ENCODE results near the gene ELP1. TPM values are rescaled to one million over a fixed set of nuclear protein-coding genes. Genes with fewer than 3 reads are reported as not detected.
"Not testable (repeated sequence)": the region's sequence is repeated elsewhere in the genome, so short reads cannot be mapped to it uniquely, and the experiment has no call there.

ELP1 gene
- total and polyA plus RNA-seq, 5 donors from 2014 or later, result 13.7 to 24.9 (median 20.0) TPM

GRCh38 chr9:108921200-108921599, 12.7 kb downstream of the ELP1 start:
- H3K4me3 ChIP-seq (ENCODE audit: low read depth, low read length), result no peak overlapping the region
- Mint-ChIP-seq H3K4me3 (no peak overlapping the region), H3K4me1 (peaks cover 0 to 5% (median 1%) of the 10 kb centered on the region in 4 donors), H3K27ac (no peak overlapping the region), H3K9me3 (no peaks in the 10 kb centered on the region), H3K36me3 (peaks cover 60% of the 10 kb centered on the region), H3K27me3 (no peaks in the 10 kb centered on the region)
- H3K27me3 ChIP-seq (ENCODE audit: control insufficient read depth, insufficient read depth, low read length), result no peaks in the 10 kb centered on the region
- H3K9me3 ChIP-seq (ENCODE audit: control insufficient read depth in 2 of 2, low read length in 2 of 2), result no peaks in the 10 kb centered on the region
- H3K36me3 ChIP-seq (ENCODE audit: control insufficient read depth, insufficient read depth, low read length), result peaks cover 91% of the 10 kb centered on the region
- no peaks in the 10 kb centered on the region for H3K4me1 ChIP-seq (ENCODE audit: control insufficient read depth, insufficient read depth, low read length, poor library complexity, severe bottlenecking)
- no peak overlapping the region for H3K27ac ChIP-seq (ENCODE audit: insufficient read depth, low read length, poor library complexity, severe bottlenecking)
- DNase-seq (no peak), ATAC-seq (ENCODE audit: low read depth in 2 of 2) (no peak)

GRCh38 chr9:108920401-108920800, 13.5 kb downstream of the ELP1 start:
- not testable (repeated sequence) for H3K4me1 ChIP-seq (ENCODE audit: control insufficient read depth, insufficient read depth, low read length, poor library complexity, severe bottlenecking); H3K27ac Mint-ChIP-seq; H3K27me3 Mint-ChIP-seq; DNase-seq; ATAC-seq (ENCODE audit: low read depth in 2 of 2); H3K4me3 Mint-ChIP-seq; H3K9me3 Mint-ChIP-seq; H3K4me1 Mint-ChIP-seq; H3K9me3 ChIP-seq (ENCODE audit: control insufficient read depth in 2 of 2, low read length in 2 of 2); H3K27me3 ChIP-seq (ENCODE audit: control insufficient read depth, insufficient read depth, low read length); H3K27ac ChIP-seq (ENCODE audit: insufficient read depth, low read length, poor library complexity, severe bottlenecking); H3K4me3 ChIP-seq (ENCODE audit: low read depth, low read length)
- peaks cover 60% of the 10 kb centered on the region for H3K36me3 Mint-ChIP-seq
- H3K36me3 ChIP-seq (ENCODE audit: control insufficient read depth, insufficient read depth, low read length), result peaks cover 90% of the 10 kb centered on the region

GRCh38 chr9:108919517-108919916, 14.4 kb downstream of the ELP1 start:
- H3K27ac ChIP-seq (ENCODE audit: insufficient read depth, low read length, poor library complexity, severe bottlenecking), result no peak overlapping the region
- ATAC-seq (ENCODE audit: low read depth in 2 of 2), result no peak
- H3K27me3 ChIP-seq (ENCODE audit: control insufficient read depth, insufficient read depth, low read length), result no peaks in the 10 kb centered on the region
- no peaks in the 10 kb centered on the region for H3K9me3 Mint-ChIP-seq
- no peak overlapping the region for H3K4me3 ChIP-seq (ENCODE audit: low read depth, low read length)
- H3K4me1 ChIP-seq (ENCODE audit: control insufficient read depth, insufficient read depth, low read length, poor library complexity, severe bottlenecking), result no peaks in the 10 kb centered on the region
- no peaks in the 10 kb centered on the region for H3K27me3 Mint-ChIP-seq
- H3K27ac Mint-ChIP-seq, result peak overlapping the region in 1 of 3 donors; percentile 28
- H3K36me3 ChIP-seq (ENCODE audit: control insufficient read depth, insufficient read depth, low read length), result peaks cover 89% of the 10 kb centered on the region
- no peak for DNase-seq
- no peaks in the 10 kb centered on the region for H3K9me3 ChIP-seq (ENCODE audit: control insufficient read depth in 2 of 2, low read length in 2 of 2)
- H3K36me3 Mint-ChIP-seq, result peaks cover 53% of the 10 kb centered on the region
- H3K4me3 Mint-ChIP-seq, result no peak overlapping the region
- peaks cover 0 to 5% (median 1%) of the 10 kb centered on the region in 4 donors for H3K4me1 Mint-ChIP-seq

GRCh38 chr9:108913391-108913790, 20.5 kb downstream of the ELP1 start:
- Histone ChIP-seq H3K36me3 (ENCODE audit: control insufficient read depth, insufficient read depth, low read length) (peaks cover 76% of the 10 kb centered on the region), H3K4me3 (ENCODE audit: low read depth, low read length) (no peak overlapping the region), H3K4me1 (ENCODE audit: control insufficient read depth, insufficient read depth, low read length, poor library complexity, severe bottlenecking) (peaks cover 14% of the 10 kb centered on the region), H3K9me3 (ENCODE audit: control insufficient read depth in 2 of 2, low read length in 2 of 2) (no peaks in the 10 kb centered on the region), H3K27ac (ENCODE audit: insufficient read depth, low read length, poor library complexity, severe bottlenecking) (no peak overlapping the region), H3K27me3 (ENCODE audit: control insufficient read depth, insufficient read depth, low read length) (no peaks in the 10 kb centered on the region)
- H3K4me3 Mint-ChIP-seq, result no peak overlapping the region
- H3K9me3 Mint-ChIP-seq, result no peaks in the 10 kb centered on the region
- H3K27me3 Mint-ChIP-seq, result no peaks in the 10 kb centered on the region
- H3K36me3 Mint-ChIP-seq, result peaks cover 59% of the 10 kb centered on the region
- ATAC-seq (ENCODE audit: low read depth in 2 of 2), result no peak
- peaks cover 11 to 23% (median 15%) of the 10 kb centered on the region in 4 donors for H3K4me1 Mint-ChIP-seq
- DNase-seq, result no peak
- H3K27ac Mint-ChIP-seq, result peak overlapping the region in 1 of 3 donors; percentile 77

- Mint-ChIP-seq H3K4me3 (peak overlapping the region in 2 of 4 donors; percentile 5 to 68), H3K4me1 (peaks cover 9 to 23% (median 15%) of the 10 kb centered on the region in 4 donors), H3K36me3 (peaks cover 64% of the 10 kb centered on the region), H3K27me3 (no peaks in the 10 kb centered on the region), H3K9me3 (no peaks in the 10 kb centered on the region), H3K27ac (peak overlapping the region; percentile 11 to 87 (median 45))
- no peaks in the 10 kb centered on the region for H3K9me3 ChIP-seq (ENCODE audit: control insufficient read depth in 2 of 2, low read length in 2 of 2)
- H3K4me3 ChIP-seq (ENCODE audit: low read depth, low read length), result no peak overlapping the region
- peaks cover 81% of the 10 kb centered on the region for H3K36me3 ChIP-seq (ENCODE audit: control insufficient read depth, insufficient read depth, low read length)
- DNase-seq (peak in 2 of 3 donors; percentile 6 to 68), ATAC-seq (ENCODE audit: low read depth in 2 of 2) (peak; percentile 47 to 66)
- H3K27ac ChIP-seq (ENCODE audit: insufficient read depth, low read length, poor library complexity, severe bottlenecking), result no peak overlapping the region
- no peaks in the 10 kb centered on the region for H3K27me3 ChIP-seq (ENCODE audit: control insufficient read depth, insufficient read depth, low read length)
- H3K4me1 ChIP-seq (ENCODE audit: control insufficient read depth, insufficient read depth, low read length, poor library complexity, severe bottlenecking), result peaks cover 14% of the 10 kb centered on the region
Observed at GRCh38 chr9:108911820-108912219, 22.1 kb downstream of the ELP1 start.

GRCh38 chr9:108910914-108911313, 23.0 kb downstream of the ELP1 start:
- H3K4me3 ChIP-seq (ENCODE audit: low read depth, low read length), result no peak overlapping the region
- no peaks in the 10 kb centered on the region for H3K27me3 ChIP-seq (ENCODE audit: control insufficient read depth, insufficient read depth, low read length)
- H3K27ac ChIP-seq (ENCODE audit: insufficient read depth, low read length, poor library complexity, severe bottlenecking), result no peak overlapping the region
- peaks cover 14% of the 10 kb centered on the region for H3K4me1 ChIP-seq (ENCODE audit: control insufficient read depth, insufficient read depth, low read length, poor library complexity, severe bottlenecking)
- H3K36me3 ChIP-seq (ENCODE audit: control insufficient read depth, insufficient read depth, low read length), result peaks cover 80% of the 10 kb centered on the region
- Mint-ChIP-seq H3K27me3 (no peaks in the 10 kb centered on the region), H3K9me3 (no peaks in the 10 kb centered on the region), H3K4me3 (peak overlapping the region in 1 of 4 donors; percentile 6), H3K27ac (peak overlapping the region in 2 of 3 donors; percentile 45 to 70), H3K36me3 (peaks cover 62% of the 10 kb centered on the region), H3K4me1 (peaks cover 9 to 23% (median 15%) of the 10 kb centered on the region in 4 donors)
- no peaks in the 10 kb centered on the region for H3K9me3 ChIP-seq (ENCODE audit: control insufficient read depth in 2 of 2, low read length in 2 of 2)
- ATAC-seq (ENCODE audit: low read depth in 2 of 2) (no peak), DNase-seq (no peak)

- Mint-ChIP-seq H3K9me3 (no peaks in the 10 kb centered on the region), H3K4me3 (no peak overlapping the region), H3K27me3 (no peaks in the 10 kb centered on the region), H3K36me3 (peaks cover 60% of the 10 kb centered on the region), H3K27ac (peak overlapping the region; percentile 45 to 70 (median 45)), H3K4me1 (peaks cover 9 to 23% (median 15%) of the 10 kb centered on the region in 4 donors)
- DNase-seq (no peak), ATAC-seq (ENCODE audit: low read depth in 2 of 2) (no peak)
- peaks cover 81% of the 10 kb centered on the region for H3K36me3 ChIP-seq (ENCODE audit: control insufficient read depth, insufficient read depth, low read length)
- H3K9me3 ChIP-seq (ENCODE audit: control insufficient read depth in 2 of 2, low read length in 2 of 2), result no peaks in the 10 kb centered on the region
- H3K27me3 ChIP-seq (ENCODE audit: control insufficient read depth, insufficient read depth, low read length), result no peaks in the 10 kb centered on the region
- H3K4me1 ChIP-seq (ENCODE audit: control insufficient read depth, insufficient read depth, low read length, poor library complexity, severe bottlenecking), result peaks cover 14% of the 10 kb centered on the region
- H3K4me3 ChIP-seq (ENCODE audit: low read depth, low read length), result no peak overlapping the region
- no peak overlapping the region for H3K27ac ChIP-seq (ENCODE audit: insufficient read depth, low read length, poor library complexity, severe bottlenecking)
Observed at GRCh38 chr9:108910402-108910801, 23.5 kb downstream of the ELP1 start.

- Histone ChIP-seq H3K27ac (ENCODE audit: insufficient read depth, low read length, poor library complexity, severe bottlenecking) (no peak overlapping the region), H3K36me3 (ENCODE audit: control insufficient read depth, insufficient read depth, low read length) (peaks cover 91% of the 10 kb centered on the region), H3K9me3 (ENCODE audit: control insufficient read depth in 2 of 2, low read length in 2 of 2) (no peaks in the 10 kb centered on the region), H3K27me3 (ENCODE audit: control insufficient read depth, insufficient read depth, low read length) (no peaks in the 10 kb centered on the region), H3K4me3 (ENCODE audit: low read depth, low read length) (no peak overlapping the region), H3K4me1 (ENCODE audit: control insufficient read depth, insufficient read depth, low read length, poor library complexity, severe bottlenecking) (no peaks in the 10 kb centered on the region)
- peak overlapping the region in 1 of 3 donors; percentile 61 for H3K27ac Mint-ChIP-seq
- no peak overlapping the region for H3K4me3 Mint-ChIP-seq
- peaks cover 0 to 1% (median 0%) of the 10 kb centered on the region in 4 donors for H3K4me1 Mint-ChIP-seq
- H3K27me3 Mint-ChIP-seq, result no peaks in the 10 kb centered on the region
- H3K36me3 Mint-ChIP-seq, result peaks cover 67% of the 10 kb centered on the region
- DNase-seq, result no peak
- ATAC-seq (ENCODE audit: low read depth in 2 of 2), result no peak
- H3K9me3 Mint-ChIP-seq, result no peaks in the 10 kb centered on the region
Observed at GRCh38 chr9:108905494-108905893, 28.4 kb downstream of the ELP1 start.
